Uterus (tissue), 2 donors: ENCODE data around the gene ADGB.

Source experiments
- POLR2A ChIP-seq, 2 donors: fragments of 450-650 bp; IDR thresholded peaks; one replicate each; pipeline ENCODE4 v1.6.1; 2016; ENCODE audit warnings: antibody characterized with exemption in 2 of 2, mild to moderate bottlenecking in 1 of 2, moderate library complexity in 1 of 2
- TF ChIP-seq, protein P1 (sequence below), 4 experiments: fragments of 200-600 bp in 2 of 4; fragments of 450-650 bp in 2 of 4; sonication (generic) in 2 of 4; IDR thresholded peaks; one replicate each; pipeline ENCODE4 v1.5.1; 2016 to 2019; ENCODE audit warnings: antibody characterized with exemption in 4 of 4, mild to moderate bottlenecking in 2 of 4, moderate library complexity in 1 of 4

DNA sequence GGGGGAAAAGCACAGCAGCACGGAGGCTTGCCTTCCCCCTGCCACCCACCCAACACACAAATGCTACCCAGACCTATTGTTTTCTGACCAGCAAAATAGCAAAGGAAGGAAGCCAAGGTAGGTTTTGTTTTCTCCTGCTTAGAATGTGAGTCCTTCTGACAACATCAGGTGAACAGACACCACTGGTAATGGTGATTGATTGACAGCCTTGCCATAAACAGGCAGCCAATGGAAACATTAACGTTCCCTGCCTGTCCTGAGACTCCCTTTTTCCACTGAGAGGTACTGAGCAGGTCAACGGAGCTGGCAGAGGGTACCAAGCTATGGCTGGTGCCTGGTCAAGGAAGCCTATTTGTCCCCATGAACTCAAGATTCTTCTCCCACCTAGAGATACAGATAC, 234.4 kb downstream of the ADGB start:
- TF ChIP-seq POLR2A (IDR thresholded peaks at IDR 0.05): no peak
- TF ChIP-seq, protein P1, sequence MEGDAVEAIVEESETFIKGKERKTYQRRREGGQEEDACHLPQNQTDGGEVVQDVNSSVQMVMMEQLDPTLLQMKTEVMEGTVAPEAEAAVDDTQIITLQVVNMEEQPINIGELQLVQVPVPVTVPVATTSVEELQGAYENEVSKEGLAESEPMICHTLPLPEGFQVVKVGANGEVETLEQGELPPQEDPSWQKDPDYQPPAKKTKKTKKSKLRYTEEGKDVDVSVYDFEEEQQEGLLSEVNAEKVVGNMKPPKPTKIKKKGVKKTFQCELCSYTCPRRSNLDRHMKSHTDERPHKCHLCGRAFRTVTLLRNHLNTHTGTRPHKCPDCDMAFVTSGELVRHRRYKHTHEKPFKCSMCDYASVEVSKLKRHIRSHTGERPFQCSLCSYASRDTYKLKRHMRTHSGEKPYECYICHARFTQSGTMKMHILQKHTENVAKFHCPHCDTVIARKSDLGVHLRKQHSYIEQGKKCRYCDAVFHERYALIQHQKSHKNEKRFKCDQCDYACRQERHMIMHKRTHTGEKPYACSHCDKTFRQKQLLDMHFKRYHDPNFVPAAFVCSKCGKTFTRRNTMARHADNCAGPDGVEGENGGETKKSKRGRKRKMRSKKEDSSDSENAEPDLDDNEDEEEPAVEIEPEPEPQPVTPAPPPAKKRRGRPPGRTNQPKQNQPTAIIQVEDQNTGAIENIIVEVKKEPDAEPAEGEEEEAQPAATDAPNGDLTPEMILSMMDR (IDR thresholded peaks at IDR 0.05): no peak
